Loucy (cell line): Measurements from ENCODE around the gene SEMA4C.

Experiments
- EZH2phosphoT487 ChIP-seq: fragments of 200-600 bp; IDR thresholded peaks from 2 replicates; pipeline ENCODE4 v1.6.1; 2018; ENCODE audit warnings: antibody characterized with exemption, mild to moderate bottlenecking, moderate library complexity, borderline replicate concordance
- TF ChIP-seq, protein P1 (sequence below): fragments of 200-600 bp; sonication (generic); conservative IDR thresholded peaks from 2 replicates; pipeline ENCODE4 v1.5.1; 2014; ENCODE audit warnings: mild to moderate bottlenecking, antibody characterized with exemption, low read length

DNA sequence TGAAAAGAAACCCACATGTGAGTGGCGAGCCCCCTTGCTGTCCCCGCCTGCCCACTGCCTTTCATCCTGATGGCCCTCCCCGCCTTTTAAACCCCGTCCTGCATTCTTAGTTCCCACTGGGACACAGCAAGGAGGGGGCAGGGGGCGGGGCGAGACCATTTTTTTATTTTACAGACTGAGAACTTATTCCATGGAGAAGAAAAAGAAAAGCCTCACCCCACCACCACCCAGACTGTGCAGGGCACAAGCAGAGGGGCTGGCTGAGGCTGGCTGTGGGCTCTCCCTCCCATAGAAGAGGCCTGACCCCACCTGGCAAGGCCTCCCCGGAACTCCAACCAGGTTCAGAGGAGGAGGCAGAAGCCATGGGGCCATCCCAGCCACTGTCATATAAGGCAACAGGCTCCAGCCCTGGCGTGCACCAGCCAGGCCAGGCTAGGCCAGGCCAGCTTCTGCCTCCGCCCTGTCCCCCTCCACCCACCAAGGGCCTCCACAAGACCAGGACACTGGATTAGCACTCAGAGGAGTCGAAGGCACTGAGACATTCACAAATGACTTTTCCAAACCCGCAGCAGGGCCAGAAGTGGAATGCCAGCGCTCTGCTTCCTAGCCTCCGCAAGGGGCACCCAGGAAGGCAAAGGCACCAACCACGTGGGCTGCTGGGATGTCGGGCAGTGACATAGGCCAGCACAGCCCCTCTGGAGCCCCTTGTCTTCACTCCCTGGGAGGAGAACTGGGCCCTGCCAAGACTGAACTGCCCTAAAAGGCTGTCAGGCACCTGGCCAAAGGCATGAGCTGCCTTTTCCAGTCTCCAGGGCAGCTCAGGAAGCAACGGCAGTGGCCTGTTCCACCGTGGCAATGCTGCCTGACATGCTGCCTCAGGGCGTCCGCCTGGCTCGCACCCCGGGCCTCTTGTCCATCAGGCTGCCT lies 37.5 kb upstream of the SEMA4C start:
- no peak for TF ChIP-seq EZH2phosphoT487
- TF ChIP-seq, protein P1, sequence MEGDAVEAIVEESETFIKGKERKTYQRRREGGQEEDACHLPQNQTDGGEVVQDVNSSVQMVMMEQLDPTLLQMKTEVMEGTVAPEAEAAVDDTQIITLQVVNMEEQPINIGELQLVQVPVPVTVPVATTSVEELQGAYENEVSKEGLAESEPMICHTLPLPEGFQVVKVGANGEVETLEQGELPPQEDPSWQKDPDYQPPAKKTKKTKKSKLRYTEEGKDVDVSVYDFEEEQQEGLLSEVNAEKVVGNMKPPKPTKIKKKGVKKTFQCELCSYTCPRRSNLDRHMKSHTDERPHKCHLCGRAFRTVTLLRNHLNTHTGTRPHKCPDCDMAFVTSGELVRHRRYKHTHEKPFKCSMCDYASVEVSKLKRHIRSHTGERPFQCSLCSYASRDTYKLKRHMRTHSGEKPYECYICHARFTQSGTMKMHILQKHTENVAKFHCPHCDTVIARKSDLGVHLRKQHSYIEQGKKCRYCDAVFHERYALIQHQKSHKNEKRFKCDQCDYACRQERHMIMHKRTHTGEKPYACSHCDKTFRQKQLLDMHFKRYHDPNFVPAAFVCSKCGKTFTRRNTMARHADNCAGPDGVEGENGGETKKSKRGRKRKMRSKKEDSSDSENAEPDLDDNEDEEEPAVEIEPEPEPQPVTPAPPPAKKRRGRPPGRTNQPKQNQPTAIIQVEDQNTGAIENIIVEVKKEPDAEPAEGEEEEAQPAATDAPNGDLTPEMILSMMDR: no peak
